WTC11 (cell line): ENCODE data around the gene TACR1. TPM values are rescaled to one million over a fixed set of nuclear protein-coding genes. Genes with fewer than 3 reads are reported as not detected.

Experiments used
- ATAC-seq: fragments of 200-7000 bp; cut with Tn5 transposase; 2 replicates; pipeline ENCODE4 v1.10.0; 2021; ENCODE audit warnings: mild to moderate bottlenecking, moderate library complexity
- CTCF ChIA-PET: fragments of 300-600 bp; sonication (Branson Sonifier 250); formaldehyde crosslinking; loops from one replicate; lab custom pipeline; 2021; ENCODE audit warnings: antibody characterized with exemption; lab: Charles Lee
- POLR2A ChIA-PET: fragments of 350-600 bp; sonication (Branson Sonifier 250); formaldehyde crosslinking; loops from one replicate; lab custom pipeline; 2021; ENCODE audit warnings: antibody characterized with exemption; lab: Charles Lee
- DNase-seq: peaks from one replicate; pipeline ENCODE4 v3.0.0; 2021; ENCODE audit warnings: low spot score
- H3K27ac Mint-ChIP-seq: 2 replicates; pipeline ENCODE4 v1.8.0; 2021; ENCODE audit warnings: mixed read lengths
- H3K27me3 Mint-ChIP-seq: 2 replicates; pipeline ENCODE4 v1.8.0; 2021; ENCODE audit warnings: low read depth, mild to moderate bottlenecking, moderate library complexity, mixed read lengths
- H3K36me3 Mint-ChIP-seq: 2 replicates; pipeline ENCODE4 v1.8.0; 2021; ENCODE audit warnings: mixed read lengths
- H3K4me1 Mint-ChIP-seq: 2 replicates; pipeline ENCODE4 v1.8.0; 2022; ENCODE audit warnings: mixed read lengths
- H3K4me3 Mint-ChIP-seq: 2 replicates; pipeline ENCODE4 v1.8.0; 2021; ENCODE audit warnings: mild to moderate bottlenecking, moderate library complexity, mixed read lengths
- H3K9me3 Mint-ChIP-seq: 2 replicates; pipeline ENCODE4 v1.8.0; 2021; ENCODE audit warnings: mixed read lengths
- AFF4 ChIP-seq: sonication (generic); formaldehyde crosslinking; IDR thresholded peaks from 2 replicates; pipeline ENCODE4 v1.8.1; 2023; ENCODE audit warnings: mild to moderate bottlenecking, missing genetic modification reagents, borderline replicate concordance
- ATF1 ChIP-seq: sonication (generic); formaldehyde crosslinking; IDR thresholded peaks from 2 replicates; pipeline ENCODE4 v1.8.1; 2023; ENCODE audit warnings: mild to moderate bottlenecking, moderate library complexity, missing genetic modification reagents
- ATF2 ChIP-seq: sonication (generic); formaldehyde crosslinking; IDR thresholded peaks from 2 replicates; pipeline ENCODE4 v1.8.1; 2022; ENCODE audit warnings: low read depth, missing genetic modification reagents, borderline replicate concordance
- ATF3 ChIP-seq: sonication (generic); formaldehyde crosslinking; conservative IDR thresholded peaks from 2 replicates; pipeline ENCODE4 v1.8.1; 2022; ENCODE audit warnings: mild to moderate bottlenecking, missing genetic modification reagents
- EMX1 ChIP-seq: fragments of 250-450 bp; sonication (Bioruptor Pico); IDR thresholded peaks from 2 replicates; pipeline ENCODE4 v1.8.0; 2021; ENCODE audit warnings: mild to moderate bottlenecking
- GABPB1 ChIP-seq: sonication (generic); formaldehyde crosslinking; IDR thresholded peaks from 2 replicates; pipeline ENCODE4 v1.8.1; 2023; ENCODE audit warnings: mild to moderate bottlenecking, missing genetic modification reagents
- IRF2 ChIP-seq: sonication (generic); formaldehyde crosslinking; IDR thresholded peaks from 2 replicates; pipeline ENCODE4 v1.8.0; 2022; ENCODE audit warnings: low read depth, missing genetic modification reagents, borderline replicate concordance
- MAX ChIP-seq: sonication (generic); formaldehyde crosslinking; IDR thresholded peaks from 2 replicates; pipeline ENCODE4 v1.8.0; 2022; ENCODE audit warnings: mild to moderate bottlenecking, missing genetic modification reagents
- MLX ChIP-seq: sonication (generic); formaldehyde crosslinking; IDR thresholded peaks from 2 replicates; pipeline ENCODE4 v1.8.1; 2023; ENCODE audit warnings: mild to moderate bottlenecking, missing genetic modification reagents, moderate library complexity
- MYBL2 ChIP-seq: sonication (generic); formaldehyde crosslinking; IDR thresholded peaks from 2 replicates; pipeline ENCODE4 v1.8.1; 2023; ENCODE audit warnings: mild to moderate bottlenecking, moderate library complexity, missing genetic modification reagents
- NR1H2 ChIP-seq: sonication (generic); formaldehyde crosslinking; IDR thresholded peaks from 2 replicates; pipeline ENCODE4 v1.9.0; 2021; ENCODE audit warnings: mild to moderate bottlenecking, moderate library complexity, missing genetic modification reagents
- NR2C2 ChIP-seq: sonication (generic); formaldehyde crosslinking; IDR thresholded peaks from 2 replicates; pipeline ENCODE4 v1.8.0; 2022; ENCODE audit warnings: mild to moderate bottlenecking, missing genetic modification reagents
- NR3C1 ChIP-seq: sonication (generic); formaldehyde crosslinking; conservative IDR thresholded peaks from 2 replicates; pipeline ENCODE4 v1.8.1; 2023; ENCODE audit warnings: low read depth, mild to moderate bottlenecking, missing genetic modification reagents
- SOX15 ChIP-seq: fragments of 250-450 bp; sonication (Bioruptor Pico); IDR thresholded peaks from 2 replicates; pipeline ENCODE4 v1.9.0; 2021; ENCODE audit warnings: mild to moderate bottlenecking
- USF2 ChIP-seq: sonication (generic); formaldehyde crosslinking; IDR thresholded peaks from 2 replicates; pipeline ENCODE4 v1.8.1; 2023; ENCODE audit warnings: mild to moderate bottlenecking, missing genetic modification reagents, moderate library complexity
- ZNF232 ChIP-seq: sonication (generic); formaldehyde crosslinking; IDR thresholded peaks from 2 replicates; pipeline ENCODE4 v1.8.0; 2022; ENCODE audit warnings: mild to moderate bottlenecking, missing genetic modification reagents
- ZNF263 ChIP-seq: sonication (generic); formaldehyde crosslinking; IDR thresholded peaks from 2 replicates; pipeline ENCODE4 v1.8.1; 2022; ENCODE audit warnings: low read depth, mild to moderate bottlenecking, moderate library complexity, missing genetic modification reagents
- ZSCAN18 ChIP-seq: fragments of 250-450 bp; sonication (Bioruptor Pico); IDR thresholded peaks from 2 replicates; pipeline ENCODE4 v2.1.2; 2022; ENCODE audit warnings: mild to moderate bottlenecking, moderate library complexity
- total RNA-seq: library from RNA; stranded (reverse); gene quantifications from 3 replicates; pipeline ENCODE4 v1.2.3, GENCODE V29; 2021

TACR1 gene
- total RNA-seq, 1 experiment from 2014 or later = 0.13 TPM

GRCh38 chr2:75066121-75066902 is 133.0 kb downstream of the TACR1 start:
- DNase-seq = no peak
- no peak for ATAC-seq
- ChIA-PET CTCF (interaction anchor here (1.1 to 1.8 kb wide), 3 partner anchors 10 to 177 kb away, joined by 3 to 5 read pairs (median 4); no protein-coding TSS in a partner anchor), POLR2A (no interaction called here)
- H3K4me3 Mint-ChIP-seq = no peak overlapping the region
- no peak overlapping the region for H3K27ac Mint-ChIP-seq
- no peaks in the 10 kb centered on the region for H3K9me3 Mint-ChIP-seq
- peaks cover 10% of the 10 kb centered on the region for H3K27me3 Mint-ChIP-seq
- no peak for TF ChIP-seq AFF4 (CRISPR knock-in tag)
- no peak for TF ChIP-seq NR3C1
- no peak for TF ChIP-seq ATF3 (CRISPR knock-in tag)
- no peak for TF ChIP-seq IRF2 (CRISPR knock-in tag)
- no peak for TF ChIP-seq ZSCAN18
- TF ChIP-seq NR2C2 (CRISPR knock-in tag) = no peak
- TF ChIP-seq ATF2 = no peak
- no peak for TF ChIP-seq MAX (CRISPR knock-in tag)
- TF ChIP-seq NR1H2 = no peak
- TF ChIP-seq ZNF263 (CRISPR knock-in tag) = no peak
- no peak for TF ChIP-seq MLX (CRISPR knock-in tag)
- no peak for TF ChIP-seq ATF1 (CRISPR knock-in tag)
- TF ChIP-seq ZNF232 (CRISPR knock-in tag) = no peak
- TF ChIP-seq MYBL2 = no peak
- TF ChIP-seq GABPB1 = no peak
- peaks cover 15% of the 10 kb centered on the region for H3K4me1 Mint-ChIP-seq
- H3K36me3 Mint-ChIP-seq = no peaks in the 10 kb centered on the region

GRCh38 chr2:75065402-75066008 is 133.8 kb downstream of the TACR1 start:
- H3K36me3 Mint-ChIP-seq = no peaks in the 10 kb centered on the region
- H3K4me1 Mint-ChIP-seq = peaks cover 19% of the 10 kb centered on the region
- ATAC-seq = no peak
- TF ChIP-seq ATF1 (CRISPR knock-in tag) = no peak
- TF ChIP-seq USF2 (CRISPR knock-in tag) = no peak
- TF ChIP-seq SOX15 = no peak
- no peak for TF ChIP-seq MAX (CRISPR knock-in tag)
- no peak for TF ChIP-seq EMX1 (CRISPR knock-in tag)
- TF ChIP-seq, all 79 proteins: peak for 0
- CTCF ChIA-PET = interaction anchor here (0.7 to 2.2 kb wide), 8 partner anchors 9 to 375 kb away, joined by 3 to 7 read pairs (median 4); no protein-coding TSS in a partner anchor
- no peak overlapping the region for H3K4me3 Mint-ChIP-seq
- H3K27ac Mint-ChIP-seq = no peak overlapping the region; the same call in 1 of the 2 replicates
- no peaks in the 10 kb centered on the region for H3K9me3 Mint-ChIP-seq
- DNase-seq = no peak
- H3K27me3 Mint-ChIP-seq = peaks cover 19% of the 10 kb centered on the region
- POLR2A ChIA-PET = no interaction called here
